ENCODE data around the gene RNF123.

DNA sequence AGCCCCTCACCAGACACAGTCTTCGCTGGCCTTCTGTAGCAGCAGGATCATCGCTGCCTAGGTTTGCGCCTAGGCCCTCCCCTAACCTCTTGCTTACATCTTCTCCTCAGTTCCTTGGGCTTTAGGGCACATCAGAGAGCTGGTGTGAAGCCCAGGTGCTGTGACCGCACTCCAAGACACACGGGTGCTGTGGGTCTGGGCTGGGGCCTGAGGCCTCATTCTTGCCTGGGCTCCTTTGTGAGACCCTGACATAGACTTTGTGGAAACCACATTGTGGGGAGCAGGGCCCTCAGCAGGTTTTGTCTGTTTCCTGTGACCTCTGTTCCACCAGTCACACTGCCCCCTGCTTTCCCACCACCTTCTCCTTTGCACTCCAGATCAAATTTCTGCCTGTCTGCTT is 22.1 kb downstream of the RNF123 start:
- TF ChIP-seq, protein P1, sequence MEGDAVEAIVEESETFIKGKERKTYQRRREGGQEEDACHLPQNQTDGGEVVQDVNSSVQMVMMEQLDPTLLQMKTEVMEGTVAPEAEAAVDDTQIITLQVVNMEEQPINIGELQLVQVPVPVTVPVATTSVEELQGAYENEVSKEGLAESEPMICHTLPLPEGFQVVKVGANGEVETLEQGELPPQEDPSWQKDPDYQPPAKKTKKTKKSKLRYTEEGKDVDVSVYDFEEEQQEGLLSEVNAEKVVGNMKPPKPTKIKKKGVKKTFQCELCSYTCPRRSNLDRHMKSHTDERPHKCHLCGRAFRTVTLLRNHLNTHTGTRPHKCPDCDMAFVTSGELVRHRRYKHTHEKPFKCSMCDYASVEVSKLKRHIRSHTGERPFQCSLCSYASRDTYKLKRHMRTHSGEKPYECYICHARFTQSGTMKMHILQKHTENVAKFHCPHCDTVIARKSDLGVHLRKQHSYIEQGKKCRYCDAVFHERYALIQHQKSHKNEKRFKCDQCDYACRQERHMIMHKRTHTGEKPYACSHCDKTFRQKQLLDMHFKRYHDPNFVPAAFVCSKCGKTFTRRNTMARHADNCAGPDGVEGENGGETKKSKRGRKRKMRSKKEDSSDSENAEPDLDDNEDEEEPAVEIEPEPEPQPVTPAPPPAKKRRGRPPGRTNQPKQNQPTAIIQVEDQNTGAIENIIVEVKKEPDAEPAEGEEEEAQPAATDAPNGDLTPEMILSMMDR (conservative IDR thresholded peaks at IDR 0.05) = no peak
- no peak for TF ChIP-seq EZH2 (IDR thresholded peaks at IDR 0.05; ENCODE audit: low read depth)
